Lung microvascular endothelial cell (primary cell): ENCODE results near the gene SF1. TPM values are rescaled to one million over a fixed set of nuclear protein-coding genes. Genes with fewer than 3 reads are reported as not detected.

Experiments used
- DNase-seq, 2 donors: peaks; one replicate each; pipeline versions ENCODE4 v3.0.0 to v3.0.0-alpha.2; 2010; ENCODE audit warnings: low read depth in 2 of 2
- total RNA-seq: library from RNA; depleted of rRNA; stranded (reverse); fragments of >200 nt; gene quantifications from 2 replicates; pipeline ENCODE4 v1.2.1, GENCODE V29; 2014

Gene SF1
- total RNA-seq, 1 donor from 2014 or later, result 63.7 TPM

DNA sequence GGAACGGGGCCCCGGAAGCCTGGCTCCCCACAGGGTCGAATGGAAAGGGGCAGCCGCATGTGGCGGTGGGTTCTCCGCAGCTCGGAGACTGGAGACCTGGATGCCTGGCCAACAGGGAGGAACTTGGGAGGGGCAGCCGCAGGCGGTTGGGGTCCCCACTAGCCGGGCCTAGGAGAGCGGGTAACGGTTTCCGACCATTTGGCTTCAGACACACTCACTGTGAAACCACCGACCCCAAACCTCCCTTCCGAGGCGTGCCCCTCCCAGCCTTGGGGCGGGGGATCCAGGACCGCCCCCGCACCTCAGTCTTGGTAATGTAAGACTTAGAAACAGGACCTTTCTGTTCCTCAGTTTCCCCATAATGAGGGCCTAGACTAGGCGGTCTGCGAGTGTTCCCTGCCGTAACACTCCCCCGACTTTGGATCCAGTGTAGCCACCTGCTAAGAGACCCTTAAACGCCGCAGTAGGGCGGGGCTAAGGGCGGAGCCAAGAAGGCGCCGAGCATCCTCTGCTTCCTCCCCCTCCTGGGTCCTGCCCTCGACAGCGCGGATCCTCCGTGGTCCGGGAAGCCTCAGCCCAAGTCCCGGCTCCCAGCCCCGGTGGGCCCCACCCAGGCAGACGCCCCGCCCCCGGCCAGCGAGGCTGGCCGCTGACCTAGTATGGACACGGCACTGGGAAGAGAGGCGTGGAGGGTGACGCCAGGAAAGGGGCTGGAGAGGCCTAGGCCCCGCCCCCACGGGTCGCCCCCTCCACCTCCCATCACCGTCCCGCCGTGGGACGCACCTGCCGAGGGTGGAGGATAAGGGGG is 32.6 kb downstream of the SF1 start:
- peak; percentile 47 to 85 for DNase-seq

DNA sequence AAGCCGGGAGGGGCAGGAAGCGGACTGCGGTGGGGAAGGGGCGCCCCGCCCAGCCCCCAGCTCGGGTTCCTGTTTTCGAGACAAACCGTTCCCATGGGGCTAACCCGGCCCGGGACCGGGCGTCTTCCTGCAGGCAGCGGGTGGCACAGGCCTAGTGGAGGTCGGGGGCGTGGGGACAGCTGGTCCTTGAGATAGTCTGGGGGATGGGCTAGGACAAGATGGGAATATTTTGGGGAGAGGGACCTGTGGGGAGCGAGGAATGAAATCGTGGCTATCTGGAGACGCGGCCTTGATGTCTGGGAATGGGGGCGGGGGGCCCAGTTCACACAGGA is 33.2 kb downstream of the SF1 start:
- peak in 1 of 2 donors; percentile 60 for DNase-seq

DNA sequence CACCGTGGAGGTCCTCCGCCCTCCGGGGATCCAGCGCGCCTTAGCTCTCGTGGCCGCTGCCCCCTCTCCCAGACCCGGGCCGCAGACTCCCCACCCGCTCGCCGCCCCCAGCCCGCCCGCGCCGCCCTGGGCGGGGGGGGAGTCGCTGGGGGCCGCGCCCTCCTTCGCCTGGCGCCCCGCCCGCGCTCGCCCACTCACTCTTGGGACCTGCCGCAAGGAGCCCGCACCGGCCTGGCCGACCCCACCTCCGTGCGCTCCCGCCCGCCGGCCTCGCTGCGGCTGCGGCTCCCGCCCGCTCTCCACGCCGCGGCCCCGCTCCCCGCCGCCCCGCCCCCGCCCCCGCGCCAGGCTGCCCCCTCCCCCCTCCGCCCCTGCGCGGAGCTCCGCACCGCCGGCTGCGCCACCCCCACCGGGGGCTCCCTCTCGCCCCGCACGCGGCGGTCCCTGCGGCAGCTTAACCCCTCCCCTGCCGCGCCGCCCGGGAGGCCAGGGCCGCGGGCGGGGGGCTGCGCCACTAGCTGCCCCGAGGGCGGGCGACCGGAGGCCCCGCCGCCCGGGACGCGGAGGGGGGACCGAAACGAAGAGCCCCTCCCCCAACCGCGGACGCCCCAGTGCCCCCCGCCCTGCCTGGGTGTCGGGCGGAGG is 33.7 kb downstream of the SF1 start:
- DNase-seq, result no peak

DNA sequence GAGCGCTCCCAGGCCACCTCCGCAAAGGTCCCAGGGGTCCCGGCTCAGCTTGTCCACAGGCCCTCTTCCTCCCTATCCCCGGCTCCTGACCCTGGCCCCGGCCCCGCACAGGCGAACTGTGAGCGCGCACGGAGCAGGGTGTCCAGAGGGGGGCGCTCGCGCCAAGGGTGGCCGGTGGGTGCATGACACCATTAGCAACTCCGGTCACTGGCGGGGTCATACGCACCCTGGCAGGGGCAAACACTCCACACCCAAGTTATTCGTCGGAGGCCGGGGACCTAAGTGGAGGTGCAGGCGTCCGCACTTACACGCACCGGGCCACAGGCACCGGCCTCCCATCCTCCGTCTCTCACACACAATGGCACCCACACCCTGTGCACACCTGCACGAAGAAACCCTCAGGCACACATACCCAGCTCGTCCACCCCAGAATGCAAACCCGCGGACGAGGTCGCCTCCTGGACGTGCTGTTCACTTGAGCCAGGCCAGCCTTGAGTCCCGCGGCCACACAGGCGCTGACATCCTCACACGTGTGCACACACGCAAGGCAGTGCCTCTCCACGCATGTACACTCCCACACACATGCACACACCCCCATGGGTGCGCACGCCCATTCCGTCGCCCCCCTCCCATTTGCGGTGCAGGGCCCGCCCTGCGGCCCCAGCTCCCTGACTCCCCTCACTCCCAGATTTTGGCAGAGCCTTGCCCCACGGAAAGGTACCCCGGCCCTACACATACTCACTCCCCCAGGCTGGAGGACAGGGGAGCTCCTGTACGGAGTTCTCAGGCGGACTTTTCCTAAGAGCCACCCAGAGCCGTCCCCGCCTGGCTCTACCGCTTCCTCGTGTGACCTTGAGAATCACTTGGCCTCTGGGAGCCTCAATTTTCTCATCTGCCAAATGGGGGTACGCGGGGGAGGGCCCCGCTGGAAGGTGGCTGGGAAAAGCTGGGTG is 34.5 kb downstream of the SF1 start, which contains the start of gene RASGRP2:
TSS of gene RASGRP2 (minus strand) at position 552 of the 953 bp plus-strand sequence. CDS start 1,276 bp downstream, outside the sequence.
- DNase-seq, result peak; percentile 26 to 42

DNA sequence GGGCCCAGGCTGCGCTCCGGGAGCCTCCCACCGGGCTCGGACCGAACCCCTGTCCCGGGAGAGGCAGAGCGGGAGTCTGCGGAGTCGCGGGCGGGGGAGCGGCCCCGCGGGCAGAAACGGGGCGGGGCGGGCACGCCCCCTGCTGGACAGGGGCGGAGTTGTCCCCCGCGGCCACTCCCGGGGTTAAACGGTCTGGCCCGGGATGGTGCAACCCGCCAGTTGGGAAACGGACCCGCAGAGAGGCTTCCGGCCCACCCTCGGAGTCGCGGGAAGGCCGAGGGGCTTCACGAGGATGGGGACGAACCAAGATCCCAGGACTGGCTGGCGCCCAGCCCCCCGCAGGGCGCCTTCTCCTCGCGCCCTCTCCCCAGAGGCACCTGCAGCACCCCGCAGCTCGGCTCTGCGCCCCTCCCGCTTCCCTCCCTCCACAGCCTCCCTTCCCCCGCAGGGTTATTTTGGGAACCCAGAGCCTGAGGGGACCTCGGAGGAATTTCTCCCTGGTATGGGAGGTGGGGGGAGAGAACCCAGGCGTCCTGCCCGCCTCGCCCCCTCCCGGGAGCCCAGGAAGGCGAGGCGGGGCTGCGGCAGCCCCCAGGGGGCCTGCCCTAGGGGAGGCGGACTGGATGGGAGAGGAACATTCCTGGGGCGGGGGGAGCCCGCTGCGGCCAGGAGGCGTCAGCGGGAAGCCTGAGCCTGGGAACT is 35.3 kb downstream of the SF1 start:
- DNase-seq, result peak in 1 of 2 donors; percentile 49

DNA sequence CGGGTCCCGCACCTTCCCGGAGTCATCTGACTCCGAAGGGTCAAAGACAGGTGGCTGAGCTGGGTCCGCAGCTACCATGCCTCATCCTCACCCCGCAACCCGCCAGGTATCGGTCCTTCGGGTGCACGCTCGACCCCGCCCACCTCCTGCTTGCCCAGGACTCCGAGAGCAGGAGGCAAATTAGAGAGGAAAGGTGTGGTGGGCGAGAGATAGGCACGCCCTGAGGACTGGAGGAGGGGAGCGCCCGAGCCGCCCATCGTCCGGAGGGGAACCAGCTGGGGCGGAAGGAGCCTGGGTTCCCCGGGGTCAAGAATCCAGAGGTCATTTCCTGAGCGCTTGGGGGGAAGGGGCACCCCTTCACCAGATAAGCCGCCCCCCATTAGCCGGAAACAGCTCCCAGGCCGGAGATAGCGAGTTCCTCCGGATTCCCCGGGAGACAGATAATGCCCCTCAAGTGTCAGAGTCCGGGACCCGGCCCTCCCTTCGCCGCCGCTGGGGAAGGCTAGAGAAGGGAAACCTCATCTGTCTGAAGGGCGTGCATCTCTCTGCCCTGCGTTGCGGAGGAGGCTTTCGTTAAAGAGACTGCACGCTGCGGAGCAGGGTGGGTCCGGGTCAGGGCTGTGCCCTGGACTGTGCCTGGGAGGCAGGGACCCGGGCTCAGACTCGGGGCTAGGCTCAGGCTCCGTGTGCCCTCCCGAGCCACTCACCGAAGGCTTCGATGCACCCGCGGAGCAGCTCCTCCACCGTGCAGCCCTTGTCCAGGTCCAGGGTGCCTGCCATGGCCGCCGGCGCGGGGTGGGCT is 36.1 kb downstream of the SF1 start:
- no peak for DNase-seq

DNA sequence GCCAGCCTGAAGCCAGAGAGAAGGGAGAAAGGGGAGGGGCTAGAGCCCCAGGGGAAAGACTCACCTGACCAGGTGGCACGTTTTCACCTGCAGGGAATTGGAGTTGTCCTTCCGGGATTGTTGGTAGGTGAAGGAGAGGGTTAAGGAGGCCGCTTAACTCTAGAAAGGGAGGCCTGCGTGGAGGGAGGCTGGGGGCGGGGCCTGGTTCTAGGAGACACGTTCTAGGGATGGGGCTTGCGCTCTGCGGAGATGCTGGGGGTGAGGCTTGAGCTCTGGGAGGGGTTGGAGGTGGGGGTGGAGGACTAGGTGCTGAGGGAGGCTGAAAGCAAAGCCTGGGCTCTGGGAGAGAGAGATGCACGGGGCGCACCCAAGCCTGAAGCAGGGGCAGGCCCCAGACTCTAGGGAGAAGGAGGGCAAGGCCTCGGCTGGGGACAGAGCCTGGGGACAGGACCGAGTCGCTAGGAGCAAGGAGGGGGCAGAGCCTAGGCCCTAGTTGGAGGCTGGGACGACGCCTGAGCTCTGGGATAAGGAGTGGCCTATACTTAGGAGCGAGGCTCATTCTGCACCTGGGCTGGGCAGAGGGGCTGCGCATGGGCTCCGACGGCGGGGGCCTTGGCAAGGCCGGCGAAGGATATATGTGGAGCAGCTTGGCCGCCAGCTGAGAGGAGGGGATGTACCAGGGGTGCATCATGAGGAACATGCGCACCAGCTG is 36.8 kb downstream of the SF1 start:
- no peak for DNase-seq

DNA sequence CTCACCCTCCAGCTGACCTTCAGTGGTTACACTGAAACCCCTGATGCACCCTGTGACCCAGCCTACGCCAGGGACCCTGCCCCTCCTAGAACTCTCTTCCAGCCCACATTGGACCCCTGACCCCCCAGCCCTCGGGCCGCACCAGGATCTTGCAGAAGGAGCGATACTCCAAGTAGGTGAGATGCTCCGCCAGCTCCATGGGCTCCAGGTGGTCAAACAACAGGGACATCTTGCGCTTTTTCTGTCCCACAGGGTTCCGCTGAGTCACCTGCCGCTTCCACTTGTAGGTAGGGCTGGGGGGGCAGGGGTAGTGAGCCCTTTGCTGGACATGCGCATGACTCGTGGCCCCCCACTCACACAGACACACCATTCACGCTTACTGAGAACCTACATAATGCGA is 38.5 kb downstream of the SF1 start:
- no peak for DNase-seq

DNA sequence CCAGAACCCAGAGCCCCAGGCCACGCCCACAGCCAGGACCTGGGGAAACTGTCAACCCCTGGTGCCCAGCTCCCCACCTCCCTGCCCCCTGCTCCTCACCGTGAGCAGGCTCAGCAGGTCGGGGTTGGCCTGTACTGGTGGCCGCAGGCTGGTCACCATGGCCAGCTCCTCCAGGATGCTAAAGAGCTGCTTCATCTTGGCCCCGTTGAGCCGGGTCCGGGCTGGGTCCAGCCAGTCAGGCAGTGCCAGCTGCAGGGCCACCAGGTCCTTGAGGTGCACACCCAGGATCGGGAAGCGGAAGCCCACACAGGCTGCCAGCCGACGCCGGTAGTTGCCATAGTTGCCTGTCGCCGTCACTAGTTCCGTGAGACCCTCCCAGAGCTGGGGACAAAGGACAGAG is 41.7 kb downstream of the SF1 start:
- no peak for DNase-seq

DNA sequence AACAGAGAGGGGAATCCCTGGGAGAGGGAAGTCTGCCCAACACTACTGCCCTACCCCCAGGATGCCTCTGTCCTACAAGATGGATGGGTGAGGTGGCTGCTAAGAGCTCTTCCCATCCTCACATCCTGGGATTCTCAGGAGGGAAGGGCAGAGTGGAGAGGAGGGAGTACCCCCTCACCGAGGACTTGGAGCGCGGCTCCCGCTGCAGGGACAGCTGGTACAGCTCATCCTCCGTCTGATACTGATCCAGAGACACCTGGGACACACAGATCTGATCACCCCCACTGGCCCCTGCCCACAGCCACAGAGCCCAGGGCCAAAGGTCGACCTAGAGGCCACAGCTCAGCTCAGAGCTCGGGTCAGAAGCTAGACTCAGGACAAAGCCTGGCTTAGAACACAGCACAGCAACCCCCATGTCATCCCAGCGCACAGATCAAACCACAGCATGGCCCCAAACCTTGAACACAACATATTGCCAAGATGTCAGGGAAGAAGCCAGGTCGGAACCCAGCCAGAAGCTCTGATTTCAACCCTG is 42.5 kb downstream of the SF1 start:
- no peak for DNase-seq

DNA sequence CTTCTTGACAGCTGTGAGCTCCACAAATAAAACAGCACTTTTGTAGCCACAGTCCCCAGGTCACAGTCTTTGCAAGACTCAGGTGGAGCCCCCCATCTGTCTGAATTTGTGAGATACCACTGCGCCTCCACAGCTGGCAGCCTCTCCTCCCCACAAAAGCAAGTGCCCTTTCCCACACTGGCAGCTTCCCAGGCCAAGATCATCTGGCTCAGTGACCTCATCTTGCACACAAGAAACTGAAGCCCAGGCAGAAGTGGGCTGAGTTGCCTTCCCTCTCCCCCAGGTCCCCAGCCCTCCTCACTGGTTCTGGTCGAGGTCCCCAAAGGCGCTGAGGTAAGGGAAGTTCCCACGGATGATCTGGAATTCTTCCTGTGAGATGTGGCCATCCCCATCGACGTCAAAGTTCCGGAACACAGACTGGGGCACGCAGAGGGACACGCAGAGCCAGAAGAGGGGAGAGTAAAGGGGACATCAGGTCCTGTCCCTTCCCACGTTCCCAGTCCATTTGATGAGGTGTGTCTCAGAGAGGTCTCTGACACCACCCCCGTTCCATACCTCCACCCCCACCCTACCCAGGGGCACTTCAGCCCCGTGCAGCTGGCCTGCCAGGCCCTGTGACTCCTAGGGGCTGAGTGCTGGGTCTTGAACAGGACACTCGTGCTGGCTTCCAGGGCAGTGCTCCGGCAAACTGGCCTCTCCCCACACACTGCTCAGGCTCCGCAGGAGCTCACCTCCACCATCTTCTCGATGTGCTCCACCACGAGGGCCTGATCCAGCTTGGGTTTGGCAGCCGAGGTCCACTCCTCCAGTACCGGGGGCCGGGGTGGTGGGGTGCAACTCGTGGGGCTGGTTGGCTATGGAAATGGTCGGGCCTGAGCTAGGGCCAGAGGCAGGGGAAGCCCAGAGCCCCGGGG is 43.3 kb downstream of the SF1 start:
- DNase-seq, result no peak

DNA sequence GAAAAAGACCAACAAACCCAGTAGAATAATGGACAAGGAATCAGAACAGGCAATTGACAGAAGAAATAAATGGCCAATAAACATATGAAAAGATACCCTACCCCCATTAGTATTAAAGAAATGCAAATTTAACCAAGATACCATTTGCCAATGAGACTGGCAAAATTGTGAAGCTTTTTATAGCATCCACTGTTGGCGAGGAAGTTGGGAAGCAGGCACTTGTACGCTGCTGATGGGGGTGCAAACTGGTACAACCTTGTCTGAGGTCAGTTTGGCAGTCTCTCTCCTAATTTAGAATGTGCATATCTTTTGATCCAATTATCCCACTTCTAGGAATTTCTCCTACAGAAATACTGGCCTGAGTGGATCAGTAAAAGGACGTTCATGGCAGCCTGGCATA is 46.7 kb downstream of the SF1 start:
- DNase-seq, result no peak

DNA sequence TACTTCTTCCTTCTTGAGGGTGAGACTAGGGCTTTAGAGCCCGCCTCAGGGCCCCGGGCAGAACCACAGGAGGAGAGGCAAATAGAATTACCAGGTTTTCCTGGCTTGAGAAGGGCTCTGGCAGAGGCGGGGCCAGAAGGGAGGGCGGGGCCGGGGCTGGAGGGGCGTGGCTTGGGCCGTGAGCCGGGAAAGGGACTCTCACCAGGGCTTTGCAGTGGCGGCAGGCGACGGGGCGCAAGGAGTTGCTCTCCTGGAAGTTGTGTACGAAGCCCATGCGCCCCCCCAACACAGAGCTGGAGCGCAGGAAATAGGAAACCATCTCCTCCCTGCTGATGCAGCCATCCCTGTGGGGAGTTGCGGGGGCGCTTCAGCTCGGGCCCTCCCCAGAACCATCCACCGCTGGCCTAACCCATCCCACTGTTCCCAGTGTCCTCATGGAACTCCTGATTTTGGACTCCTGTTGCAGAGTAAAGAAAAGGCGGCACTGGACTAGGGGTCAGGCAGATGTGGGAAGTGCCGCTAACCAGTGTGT is 48.4 kb downstream of the SF1 start:
- no peak for DNase-seq

DNA sequence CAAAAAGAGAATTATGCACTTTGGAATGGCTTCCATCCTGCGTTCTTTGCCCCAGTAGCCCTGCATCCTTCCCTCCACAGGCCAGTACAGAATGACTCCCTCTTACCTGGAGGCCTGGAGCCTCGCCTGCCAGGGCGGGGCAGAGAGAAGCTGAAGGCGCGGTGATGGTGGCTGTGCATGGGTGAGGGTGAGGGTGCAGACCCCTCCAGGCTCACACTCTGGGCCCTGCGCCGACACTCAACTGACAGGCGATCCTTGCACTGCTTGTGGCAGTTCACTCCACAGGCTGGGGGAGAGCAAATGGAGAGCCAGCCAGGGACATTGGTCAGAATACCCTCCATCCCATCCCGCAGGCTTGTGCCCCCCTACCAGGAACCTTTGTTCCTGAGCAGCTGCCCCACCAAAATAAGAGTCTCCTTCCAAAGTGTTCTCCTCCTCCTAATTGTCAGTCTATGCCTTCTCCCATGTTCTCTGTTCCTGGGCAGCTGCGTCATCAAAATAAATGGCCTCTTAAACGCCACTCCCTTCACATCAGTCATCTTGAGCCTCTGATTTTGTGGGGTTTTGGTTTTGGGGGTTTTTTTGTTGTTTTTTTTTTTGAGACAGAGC is 49.5 kb downstream of the SF1 start:
- no peak for DNase-seq

DNA sequence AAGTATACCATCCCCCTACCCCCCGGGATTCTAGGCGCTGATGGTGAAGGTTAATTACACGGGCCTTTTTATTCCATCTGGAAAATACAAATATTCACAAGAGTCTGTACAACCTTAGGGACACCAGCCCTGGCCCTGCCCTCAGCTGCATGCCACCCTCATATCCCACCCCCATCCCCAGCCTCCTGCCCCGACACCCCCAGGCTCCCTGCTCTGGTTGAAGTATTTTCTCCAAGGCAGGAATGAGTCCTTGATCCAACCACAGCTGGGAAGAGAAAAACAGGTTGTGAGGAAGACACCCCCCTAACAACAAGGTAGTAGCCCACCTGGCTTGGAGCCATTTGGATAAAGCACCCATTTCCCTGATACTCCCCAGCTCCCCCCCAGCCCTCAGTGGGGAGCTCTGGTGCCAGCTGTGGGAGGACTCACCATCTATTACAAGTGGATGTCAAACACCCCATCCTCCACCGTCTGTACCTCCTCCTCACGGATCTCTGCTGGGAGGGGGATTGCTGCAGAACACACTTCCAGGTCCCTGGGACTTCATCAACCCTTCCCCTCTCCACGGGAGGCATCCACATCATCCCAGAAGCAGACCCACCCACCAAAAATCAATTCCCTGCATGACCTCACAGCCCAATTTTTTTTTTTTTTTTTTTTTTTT is 51.3 kb downstream of the SF1 start:
- no peak for DNase-seq

DNA sequence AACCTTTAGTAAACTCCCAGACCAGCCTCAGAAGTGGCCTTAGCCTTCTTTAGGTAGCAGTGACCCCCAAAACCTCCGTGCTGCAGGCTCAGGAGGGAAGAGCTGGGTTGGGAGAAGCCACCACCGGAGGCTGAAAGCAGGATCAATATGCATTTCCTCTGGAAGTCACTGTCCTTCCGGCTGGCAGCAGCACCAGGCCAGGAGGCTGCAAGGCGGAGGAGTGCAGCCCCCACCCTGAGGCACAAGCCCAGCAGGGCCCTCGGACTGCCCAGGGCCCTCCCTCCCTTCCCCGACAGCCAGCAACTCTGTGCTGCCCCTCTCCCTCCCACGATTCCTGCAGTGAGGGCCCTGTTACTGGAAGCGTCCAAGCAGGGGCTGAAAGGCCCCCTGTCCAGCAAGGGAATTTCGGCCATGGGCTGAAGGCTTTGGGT is 52.1 kb downstream of the SF1 start:
- no peak for DNase-seq

DNA sequence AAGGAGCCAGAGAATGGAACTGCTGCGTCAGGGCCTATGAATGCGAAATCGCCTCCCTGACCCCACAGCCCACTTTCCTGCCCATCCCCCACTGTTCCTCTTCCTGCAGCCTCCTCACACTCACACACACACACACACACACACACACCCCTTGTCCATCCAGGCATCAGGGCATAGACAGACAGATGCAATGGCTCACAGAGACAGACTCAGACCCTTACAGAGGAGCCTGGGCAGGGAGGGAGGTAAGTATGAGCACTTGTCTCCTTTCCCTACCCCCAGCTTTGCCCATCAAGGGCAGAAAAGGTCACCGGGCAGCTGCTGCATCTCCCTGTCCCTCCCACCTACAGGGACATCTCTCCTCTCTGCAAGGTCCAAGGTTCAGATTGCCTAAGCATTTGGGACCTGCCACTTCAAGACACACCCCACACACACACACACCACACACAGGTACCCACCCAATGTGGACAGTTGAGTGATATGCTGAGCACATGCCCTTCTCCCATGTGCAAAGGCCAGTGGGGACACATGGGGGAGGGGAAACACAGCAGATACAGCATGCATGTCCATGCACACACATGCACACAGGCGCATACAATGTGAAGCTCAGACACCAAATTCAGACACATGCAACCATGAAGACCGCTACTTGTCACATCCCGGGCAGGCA is 53.3 kb downstream of the SF1 start:
- DNase-seq, result no peak
